HS-5 (cell line): ENCODE measurements around the gene RTL5.
A peak's percentile ranks its signal among the peaks of the same experiment; 100 is the strongest.
"Not testable (repeated sequence)": the region's sequence is repeated elsewhere in the genome, so short reads cannot be mapped to it uniquely, and the experiment has no call there.

ENCODE experiments used
- DNase-seq: peaks from one replicate; pipeline ENCODE4 v3.0.0-alpha.2; 2012; ENCODE audit warnings: low read depth

Gene RTL5

DNA sequence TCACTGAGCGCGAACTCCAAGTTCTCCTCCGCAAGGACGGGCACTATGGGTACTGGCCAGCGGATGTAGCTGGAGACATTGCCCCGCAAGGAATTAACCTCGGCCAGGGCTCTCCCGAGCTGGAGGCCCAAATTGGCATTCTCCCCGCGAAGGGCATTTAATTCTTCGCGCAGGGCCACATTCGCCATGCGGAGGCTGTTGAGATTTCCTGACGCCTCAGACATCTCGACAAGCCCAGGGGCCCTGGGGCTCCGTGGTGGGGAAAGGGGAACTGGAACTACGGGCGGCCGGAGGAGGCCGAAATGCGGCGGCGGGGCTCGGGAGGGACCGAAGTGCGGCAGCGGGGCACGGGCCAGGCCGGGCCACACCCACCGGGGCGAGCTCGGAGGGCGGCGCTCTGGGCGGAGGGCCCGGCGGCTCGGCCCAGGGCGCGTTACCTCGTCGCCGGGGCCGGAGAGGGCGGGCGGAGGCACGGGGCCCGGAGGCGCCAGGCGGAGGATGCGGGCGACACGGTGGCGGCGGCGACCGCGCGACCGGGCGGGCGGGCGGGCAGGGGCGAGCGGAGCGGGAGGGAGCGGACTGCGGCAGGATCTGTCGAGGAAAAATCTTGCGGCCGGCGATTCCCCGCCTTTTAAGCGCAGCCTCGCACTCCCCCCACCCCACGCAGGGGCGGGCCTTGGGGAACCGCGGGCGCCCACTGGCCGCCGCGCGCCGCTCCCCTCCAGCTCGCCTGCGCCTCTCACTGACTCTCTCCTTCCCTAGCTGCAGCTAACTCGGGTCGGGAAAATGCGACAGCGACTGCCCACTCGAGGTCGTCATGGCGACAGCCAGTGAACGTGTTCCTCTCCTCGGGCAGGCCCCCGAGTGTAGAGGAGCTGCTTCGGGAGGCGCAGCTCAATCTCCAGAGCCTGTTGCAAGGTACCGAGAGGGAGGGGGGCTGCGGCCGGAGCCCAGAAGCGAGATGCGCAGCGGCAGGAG, at the start of gene RTL5:
Gene RTL5, minus strand, starts transcription at position 599 of the 978 bp plus-strand sequence.
- DNase-seq: peak; percentile 53

DNA sequence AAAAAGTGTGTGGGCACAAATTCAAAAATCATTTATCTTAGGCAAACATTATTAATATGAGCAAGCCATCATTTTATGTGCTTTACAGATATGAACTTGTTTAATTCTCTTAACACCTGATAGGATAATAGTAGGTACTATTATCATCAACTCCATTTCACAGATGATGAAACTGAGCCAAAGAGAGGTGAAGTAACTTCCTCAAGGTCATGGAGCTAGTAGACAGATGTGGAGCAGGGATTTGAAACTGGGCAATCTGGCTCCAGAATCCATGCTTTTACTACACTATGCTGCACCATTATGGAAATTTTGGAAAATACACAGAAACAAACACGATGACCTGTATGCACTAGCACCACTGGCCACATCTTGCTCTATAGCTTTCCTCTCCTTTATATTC, 48.8 kb upstream of the RTL5 start:
- DNase-seq: no peak

DNA sequence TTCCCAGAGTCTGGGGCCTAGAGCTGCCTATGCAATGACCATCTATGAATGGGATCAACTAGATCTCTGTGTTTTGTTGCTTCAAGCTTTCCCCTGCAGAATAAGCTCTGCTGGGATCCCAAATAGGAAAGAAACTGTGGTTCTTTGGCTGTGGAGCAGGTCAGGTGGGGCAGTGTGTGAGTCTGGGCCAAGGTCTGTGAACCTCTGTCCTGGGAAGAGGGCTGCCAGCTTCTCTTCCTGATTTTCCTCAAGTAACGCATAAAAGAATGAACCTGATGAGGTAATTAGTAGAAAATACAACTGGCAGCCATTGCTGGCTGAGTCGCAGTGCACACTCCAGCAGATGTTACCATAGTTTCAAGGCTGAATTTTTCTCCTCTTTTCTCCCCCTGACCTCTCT, 45.3 kb upstream of the RTL5 start:
- no peak for DNase-seq

DNA sequence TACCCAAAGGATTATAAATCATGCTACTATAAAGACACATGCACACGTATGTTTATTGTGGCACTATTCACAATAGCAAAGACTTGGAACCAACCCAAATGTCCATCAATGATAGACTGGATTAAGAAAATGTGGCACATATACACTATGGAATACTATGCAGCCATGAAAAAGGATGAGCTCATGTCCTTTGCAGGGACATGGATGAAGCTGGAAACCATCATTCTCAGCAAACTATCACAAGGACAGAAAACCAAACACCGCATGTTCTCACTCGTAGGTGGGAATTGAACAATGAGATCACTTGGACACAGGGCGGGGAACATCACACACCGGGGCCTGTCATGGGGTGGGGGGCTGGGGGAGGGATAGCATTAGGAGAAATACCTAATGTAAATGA, 44.6 kb upstream of the RTL5 start:
- not testable (repeated sequence) for DNase-seq

DNA sequence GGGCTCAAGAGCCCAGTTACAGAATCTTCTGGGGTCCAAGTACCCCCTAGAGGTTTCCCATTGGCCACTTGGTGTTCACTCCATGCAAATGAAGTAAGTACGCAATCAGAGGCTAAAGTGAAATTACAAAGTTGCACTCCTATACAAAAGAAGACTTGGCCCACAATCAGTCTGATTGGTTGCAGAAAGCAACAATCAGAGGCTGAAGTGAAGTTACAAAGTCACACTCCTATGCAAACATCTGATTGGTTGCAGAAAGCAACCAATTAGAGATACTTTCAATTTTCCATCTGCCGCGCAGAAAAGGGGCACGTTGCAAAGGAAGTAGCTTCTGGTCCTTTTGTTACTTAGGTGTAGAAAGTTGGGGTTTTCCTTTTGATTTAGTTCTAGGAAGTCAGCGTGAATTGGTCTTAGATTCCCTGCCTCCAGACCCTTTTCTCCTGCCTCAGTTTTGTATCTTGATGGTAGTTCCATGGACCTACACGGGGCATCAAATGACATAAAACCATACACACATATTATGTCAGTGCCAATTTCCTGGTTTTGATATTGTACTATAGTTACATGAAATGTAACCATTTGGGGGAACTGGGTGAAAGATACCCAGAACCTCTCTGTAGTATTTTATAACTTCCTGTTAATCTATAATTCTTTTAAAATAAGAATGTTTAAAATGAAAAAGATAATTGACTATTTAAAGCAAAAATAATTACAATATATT, 37.5 kb upstream of the RTL5 start:
- no peak for DNase-seq

DNA sequence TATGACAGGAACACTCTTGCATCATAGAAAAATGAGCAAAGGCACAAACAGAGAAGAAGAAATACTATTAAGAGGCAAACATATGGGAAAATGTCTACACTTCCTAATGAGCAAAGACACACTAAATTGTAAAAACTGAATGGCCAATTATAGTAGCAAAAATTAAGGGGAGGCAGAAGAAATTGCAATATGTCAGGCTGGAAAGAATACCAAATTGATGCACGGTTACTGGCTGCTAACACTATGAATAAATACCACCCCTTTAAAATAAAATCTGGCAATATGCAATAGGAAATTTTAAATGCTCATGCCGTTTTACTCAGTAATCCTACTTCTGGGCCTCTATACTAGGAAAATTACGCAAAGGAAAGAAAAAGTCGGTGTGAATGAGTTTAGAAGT, 33.8 kb upstream of the RTL5 start:
- DNase-seq: no peak

DNA sequence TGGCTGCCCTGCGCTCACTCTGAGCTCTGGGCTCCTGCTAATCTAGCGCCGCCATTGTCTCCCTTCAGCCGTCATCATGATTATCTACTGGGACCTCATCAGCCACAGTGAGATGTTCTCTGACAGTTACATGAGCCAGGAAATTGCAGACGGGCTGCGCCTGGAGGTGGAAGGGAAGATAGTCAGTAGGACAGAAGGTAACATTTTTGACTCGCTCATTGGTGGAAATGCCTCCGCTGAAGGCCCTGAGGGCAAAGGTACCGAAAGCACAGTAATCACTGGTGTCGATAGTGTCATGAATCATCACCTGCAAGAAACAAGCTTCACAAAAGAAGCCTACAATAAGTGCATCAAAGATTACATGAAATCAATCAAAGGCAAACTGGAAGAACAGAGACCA, 28.1 kb upstream of the RTL5 start:
- DNase-seq: no peak

DNA sequence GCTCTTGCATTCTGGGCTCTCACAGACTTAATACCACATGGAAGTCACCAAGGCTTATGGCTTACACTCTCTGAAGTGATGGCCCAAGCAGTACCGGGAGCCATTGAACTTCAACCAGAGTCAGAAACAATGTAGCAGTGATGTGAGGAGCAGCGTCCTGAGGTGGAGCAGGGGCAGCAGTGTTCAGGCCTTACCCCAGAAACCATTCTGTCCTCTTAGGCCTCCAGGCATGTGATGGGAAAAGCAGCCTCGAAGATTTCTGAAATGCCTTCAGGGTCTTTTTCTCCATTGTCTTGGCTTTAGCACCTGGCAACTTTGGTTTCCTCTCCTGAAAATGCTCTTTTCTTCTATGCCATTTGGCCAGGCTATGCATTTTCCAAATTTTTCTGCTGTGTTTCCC, 27.1 kb upstream of the RTL5 start:
- no peak for DNase-seq

DNA sequence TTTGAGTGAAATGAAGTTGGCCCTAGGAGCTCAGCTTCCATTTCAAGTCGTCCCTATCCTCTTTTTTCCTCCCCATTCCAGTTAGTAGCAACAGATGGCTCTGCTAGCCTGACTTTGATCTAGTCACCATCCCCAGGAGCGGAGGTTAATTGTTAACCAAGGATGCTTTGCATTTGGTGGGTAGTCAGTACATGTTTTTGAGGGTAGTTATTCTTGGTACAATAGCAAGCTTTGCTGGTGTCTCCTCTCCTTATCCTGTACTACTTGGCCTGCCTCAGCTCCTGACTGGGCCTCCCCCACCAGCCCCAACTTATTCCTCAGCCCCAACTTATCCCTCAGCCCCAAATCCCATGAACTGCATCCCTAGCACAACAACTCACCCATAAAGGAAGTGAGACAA, 14.8 kb upstream of the RTL5 start:
- DNase-seq: no peak

DNA sequence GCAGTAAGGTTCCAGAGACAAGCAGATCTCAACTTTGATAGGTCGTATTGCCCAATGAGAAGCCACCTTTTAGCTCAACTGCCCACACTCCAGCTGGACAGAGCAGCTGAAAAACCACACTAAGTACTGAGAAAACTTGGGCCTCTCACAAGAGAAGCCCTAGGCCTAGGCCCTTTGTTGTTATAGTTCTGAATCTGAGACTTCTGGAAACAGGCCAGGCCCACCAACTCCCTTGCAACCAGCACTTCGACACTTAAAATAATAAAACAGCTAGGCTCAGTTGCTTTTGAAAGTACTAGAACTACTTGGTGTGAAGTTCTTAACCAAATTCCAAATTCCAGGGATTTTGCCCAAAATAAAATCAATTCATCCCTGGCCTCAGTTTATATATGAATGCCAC, 13.5 kb upstream of the RTL5 start:
- DNase-seq: no peak

DNA sequence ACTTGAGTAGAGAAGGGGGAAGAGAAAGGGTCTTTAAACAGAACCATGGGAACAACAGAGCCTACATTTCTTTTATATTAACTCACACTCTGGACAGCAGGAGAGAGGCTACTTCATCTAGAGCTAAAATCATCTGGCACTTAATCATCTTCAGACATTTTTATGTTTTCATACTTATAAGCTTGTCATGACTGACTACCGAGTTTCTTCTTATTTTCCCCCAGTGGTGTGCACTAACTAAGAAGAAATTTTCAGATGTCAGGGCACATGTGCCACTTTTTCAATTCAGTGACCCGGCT, 11.8 kb upstream of the RTL5 start:
- DNase-seq: no peak

DNA sequence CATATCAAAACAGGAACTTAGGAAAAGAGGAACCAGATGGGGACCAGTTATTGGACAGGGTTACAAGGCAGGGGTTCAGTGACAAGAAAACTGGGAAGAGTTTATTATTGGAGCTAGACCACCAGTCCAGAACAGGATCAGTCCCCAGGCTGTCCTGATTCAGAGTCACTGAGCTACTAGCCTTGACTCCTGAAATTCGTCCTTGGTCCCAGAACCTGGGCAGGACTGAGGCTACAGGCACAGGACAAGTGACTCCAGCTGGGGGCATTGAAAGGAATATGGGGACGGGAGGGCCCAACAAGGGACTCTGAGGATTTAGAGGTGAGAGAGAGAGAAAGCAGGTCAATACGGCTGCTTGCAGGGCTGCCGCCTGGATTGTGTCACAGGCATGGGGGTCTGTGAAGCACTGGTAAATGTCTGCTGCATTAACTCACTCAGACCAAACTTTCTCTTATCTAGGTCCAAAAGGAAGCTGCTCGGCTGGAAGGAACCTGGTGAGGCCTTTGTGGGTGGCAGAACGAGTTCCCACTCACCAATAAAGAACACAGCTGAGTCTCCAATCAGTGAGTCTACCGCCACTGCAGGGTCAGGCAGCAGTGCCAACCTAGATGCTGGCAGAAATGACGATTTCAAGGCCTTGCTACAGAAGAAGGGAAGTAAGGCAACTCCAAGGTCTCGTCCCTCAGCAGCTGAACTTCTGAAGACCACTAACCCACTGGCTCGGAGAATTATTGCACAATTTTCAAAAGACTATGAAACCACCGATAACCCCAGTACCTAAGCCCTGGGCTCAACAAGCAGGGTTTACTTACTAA, 11.3 kb upstream of the RTL5 start:
- DNase-seq: no peak

DNA sequence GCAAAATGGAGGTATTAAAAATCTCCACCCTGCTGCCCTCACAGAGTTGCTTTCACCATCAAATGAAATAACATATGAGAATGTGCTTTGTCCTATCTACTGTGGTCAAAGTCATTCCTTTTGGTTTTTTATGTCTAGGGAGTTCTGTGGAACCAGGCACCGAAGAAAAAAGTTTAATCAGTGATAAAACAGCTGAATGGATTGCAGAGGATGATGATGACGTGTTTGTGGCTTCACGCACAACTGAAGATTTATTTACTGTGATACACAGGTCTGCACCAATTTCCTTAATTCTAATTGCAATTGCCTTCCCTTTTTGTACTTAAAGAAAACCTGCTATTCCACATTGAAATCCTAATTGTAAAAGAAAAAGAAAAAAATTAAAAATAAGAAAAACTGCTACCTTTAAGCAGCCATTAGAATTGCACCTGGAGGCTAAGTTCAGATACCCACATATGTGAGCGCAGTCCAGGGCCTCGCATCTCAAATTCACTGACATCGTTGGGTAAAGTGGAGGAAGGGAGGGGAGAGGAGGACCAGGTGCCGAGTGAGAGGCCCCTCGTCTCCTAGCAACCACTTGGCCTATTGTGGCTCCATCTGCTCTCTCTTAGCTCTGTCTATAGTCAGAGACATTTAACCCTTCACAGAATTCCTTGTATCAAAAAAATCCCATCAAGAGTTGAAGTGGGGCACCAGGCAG, 10.5 kb upstream of the RTL5 start:
- no peak for DNase-seq

DNA sequence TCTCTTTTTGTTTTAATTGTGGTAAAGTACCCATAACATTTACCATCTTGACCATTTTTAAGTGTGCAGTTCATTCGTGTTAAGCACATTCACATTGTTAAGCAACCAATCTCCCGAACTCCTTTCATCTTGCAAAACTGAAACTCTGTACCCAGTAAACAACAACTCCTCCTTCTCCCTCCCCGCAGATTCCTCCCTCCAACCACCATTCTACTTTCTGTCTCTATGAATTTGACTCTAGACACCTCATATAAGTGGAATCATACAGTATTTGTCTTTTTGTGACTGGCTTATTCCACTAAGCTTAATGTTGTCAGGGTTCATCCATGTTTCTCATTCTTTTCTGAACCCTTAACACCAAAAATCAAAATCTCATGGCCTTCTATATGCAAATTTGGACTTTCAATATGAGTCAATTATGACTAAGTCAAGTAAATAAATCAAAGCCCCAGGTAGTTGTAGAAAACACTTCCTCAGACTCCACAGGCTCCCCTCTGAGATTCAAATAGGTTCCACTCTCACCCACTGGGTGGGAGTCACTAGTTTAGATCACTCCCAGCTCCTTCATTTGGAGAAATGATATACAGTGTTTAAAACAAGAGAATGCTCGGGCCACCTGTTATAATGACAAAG, 9.8 kb upstream of the RTL5 start:
- no peak for DNase-seq

DNA sequence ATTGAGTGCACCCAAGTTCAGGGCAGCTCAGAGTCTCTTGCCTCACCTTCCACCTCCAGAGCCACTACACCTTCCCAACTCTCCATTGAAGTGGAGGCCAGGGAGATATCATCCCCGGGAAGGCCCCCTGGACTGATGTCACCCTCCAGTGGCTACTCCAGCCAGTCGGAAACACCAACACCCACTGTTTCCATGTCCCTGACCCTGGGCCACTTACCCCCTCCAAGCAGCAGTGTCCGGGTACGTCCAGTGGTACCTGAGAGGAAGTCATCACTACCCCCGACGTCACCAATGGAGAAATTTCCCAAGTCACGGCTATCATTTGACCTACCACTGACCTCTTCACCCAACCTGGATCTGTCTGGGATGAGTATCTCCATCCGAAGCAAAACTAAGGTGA, 7.8 kb upstream of the RTL5 start:
- DNase-seq: no peak

DNA sequence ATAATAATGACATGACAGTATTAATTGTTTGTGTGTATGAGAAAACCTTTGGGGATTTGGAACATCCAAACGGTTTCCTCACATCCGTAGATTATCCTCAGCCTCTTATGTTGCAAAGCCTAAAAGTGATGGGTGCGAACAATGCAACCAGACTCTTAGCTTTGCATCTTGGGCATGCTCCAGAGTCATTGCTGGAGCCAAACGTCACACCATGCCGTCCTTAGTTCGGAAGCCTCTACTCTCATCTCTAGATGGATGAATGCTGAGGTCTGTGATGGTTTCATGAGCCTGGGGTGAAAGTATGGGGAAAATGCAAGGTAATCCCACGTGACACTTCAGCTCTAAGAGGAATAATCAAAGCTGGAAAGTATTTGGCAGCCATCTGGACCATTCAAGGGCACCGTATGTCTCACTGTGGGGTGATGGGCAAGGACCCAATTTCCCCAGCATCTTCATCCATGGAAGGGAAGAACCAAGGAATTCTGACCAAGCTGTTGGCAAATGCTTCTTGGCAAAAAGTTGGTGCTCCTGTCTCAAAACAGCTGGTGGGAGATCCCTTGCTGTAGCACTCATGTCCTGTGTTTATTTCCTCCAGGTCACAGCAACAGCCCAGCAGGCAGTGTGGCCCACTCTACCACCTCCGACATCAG, 6.3 kb upstream of the RTL5 start:
- no peak for DNase-seq

DNA sequence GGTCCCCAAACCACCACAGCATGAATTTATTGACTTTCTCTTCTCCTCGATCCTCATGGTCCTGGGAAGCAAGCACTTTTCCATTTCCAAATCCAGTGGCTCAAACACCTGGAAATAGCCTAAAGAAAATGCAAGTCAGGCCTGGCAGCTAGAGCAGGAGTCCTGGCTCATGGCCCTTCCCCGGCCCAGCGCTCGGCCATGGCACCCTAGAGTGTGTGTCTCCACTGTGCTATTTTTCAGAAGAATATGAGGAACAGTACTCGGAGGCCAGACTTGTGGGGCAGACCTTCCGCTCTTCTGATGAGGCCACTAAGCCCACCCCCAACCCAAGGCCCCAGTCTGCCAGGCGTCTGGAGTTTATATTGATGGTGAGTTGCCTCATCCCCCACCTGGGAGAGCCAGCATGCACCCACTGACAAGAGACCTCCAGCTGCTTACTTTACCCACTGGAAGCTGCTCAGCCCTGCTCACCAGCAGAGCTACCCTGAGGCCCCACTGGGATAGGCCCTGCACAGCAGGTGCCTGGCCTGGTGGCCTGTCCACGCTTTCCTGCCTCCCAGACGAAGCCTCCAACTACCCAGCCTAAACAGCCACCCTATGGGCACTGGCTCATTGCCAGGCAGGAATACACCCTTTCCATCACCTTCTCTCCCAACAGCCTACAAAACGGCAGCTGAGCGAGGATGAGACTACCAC, 2.3 kb upstream of the RTL5 start:
- no peak for DNase-seq

DNA sequence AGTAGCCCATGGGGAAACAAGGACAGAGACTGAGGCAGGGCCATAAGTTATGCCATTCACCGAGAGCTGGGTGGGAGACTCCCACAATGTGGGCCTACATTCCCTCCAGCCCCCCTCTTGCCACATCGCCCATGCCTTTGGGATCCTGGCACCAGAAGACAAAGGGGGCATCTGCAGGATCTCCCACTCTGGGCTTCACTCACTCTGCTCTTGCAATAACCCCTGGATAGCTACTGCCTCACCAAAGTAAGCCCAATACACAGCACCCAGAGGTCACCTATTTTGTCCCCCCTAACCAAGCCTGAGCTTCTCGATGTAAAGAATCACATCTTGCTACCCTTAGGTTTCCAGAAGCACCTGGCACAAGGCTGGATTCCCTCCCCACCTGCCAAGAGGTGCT, 741 bp upstream of the RTL5 start:
- DNase-seq: no peak

DNA sequence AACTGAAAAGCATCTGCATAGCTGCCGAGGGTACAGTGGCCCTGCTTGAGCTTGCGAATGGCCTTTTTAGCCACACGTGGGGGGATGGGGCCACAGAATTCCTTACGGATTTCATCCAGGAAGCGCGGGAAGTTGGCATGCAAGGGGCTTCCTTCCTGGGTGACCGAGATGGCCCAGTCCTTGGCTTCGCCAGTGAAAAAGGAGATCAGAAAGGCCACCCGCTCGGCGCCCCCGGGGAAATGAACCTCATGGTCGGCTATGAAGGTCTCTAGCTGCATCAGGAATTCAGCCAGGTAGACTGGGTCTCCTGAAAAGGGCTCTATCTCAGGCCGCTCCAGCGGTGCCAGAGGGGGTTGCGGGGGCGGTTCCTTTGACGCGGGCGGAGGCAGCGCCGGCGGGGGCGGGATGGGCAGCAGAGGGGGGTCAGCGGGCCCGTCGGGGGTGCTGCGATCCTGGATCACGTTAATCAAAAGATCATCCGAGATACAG, 909 bp downstream of the RTL5 start:
- no peak for DNase-seq

DNA sequence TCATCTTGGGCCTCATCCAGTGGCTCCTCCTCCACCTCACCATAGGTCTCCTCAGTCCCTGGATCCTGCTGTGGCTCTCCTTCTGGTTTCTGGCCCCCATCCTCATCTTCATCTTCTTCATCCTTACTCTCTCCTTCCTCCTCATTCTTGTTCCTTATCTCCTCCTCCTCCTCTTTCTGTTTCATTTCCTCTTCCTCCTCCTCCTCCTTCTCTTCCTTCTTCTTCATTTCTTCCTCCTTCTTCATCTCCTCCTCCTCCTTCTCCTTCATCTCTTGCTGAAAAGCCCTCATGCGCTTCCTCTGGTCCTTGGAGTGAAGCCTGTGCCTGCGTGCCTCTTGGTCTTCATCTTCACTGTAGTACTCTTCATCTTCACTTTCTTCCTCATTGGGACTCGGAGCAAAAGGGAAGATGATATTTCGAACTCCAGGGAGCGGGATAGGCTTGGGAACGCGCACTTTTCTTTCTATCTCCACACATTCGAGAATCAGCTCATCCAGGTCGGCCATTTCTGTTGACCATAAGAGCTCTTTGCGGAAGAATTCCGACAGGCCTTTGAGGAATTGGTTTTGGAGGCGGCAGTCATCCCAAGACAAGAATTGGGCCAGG, 1.5 kb downstream of the RTL5 start:
- no peak for DNase-seq
